HepG2 (cell line): Measurements from ENCODE around the gene NOP9. TPM values are rescaled to one million over a fixed set of nuclear protein-coding genes. Genes with fewer than 3 reads are reported as not detected.
A peak's percentile ranks its signal among the peaks of the same experiment; 100 is the strongest.

ENCODE experiments used
- ADNP ChIP-seq: sonication (generic); formaldehyde crosslinking; IDR thresholded peaks from 2 replicates; pipeline ENCODE4 v1.4.0; 2020; ENCODE audit warnings: missing genetic modification reagents
- ATAD3A ChIP-seq: sonication (generic); formaldehyde crosslinking; IDR thresholded peaks from 2 replicates; pipeline ENCODE4 v1.4.0; 2020; ENCODE audit warnings: missing genetic modification reagents
- ATM ChIP-seq: fragments of 450-650 bp; IDR thresholded peaks from 2 replicates; pipeline ENCODE4 v1.7.1; 2017; ENCODE audit warnings: mild to moderate bottlenecking, borderline replicate concordance
- CCAR2 ChIP-seq: fragments of 200-400 bp; formaldehyde crosslinking; optimal IDR thresholded peaks from 2 replicates; pipeline ENCODE3; 2018; ENCODE audit warnings: low read depth, mild to moderate bottlenecking, low read length, moderate library complexity
- CHD2 ChIP-seq: IDR thresholded peaks from 2 replicates; pipeline ENCODE4 v1.6.1; 2011; ENCODE audit warnings: low read depth, low read length, improper control_type of control experiment
- EEA1 ChIP-seq: sonication (generic); formaldehyde crosslinking; IDR thresholded peaks from 2 replicates; pipeline ENCODE4 v1.5.1; 2020; ENCODE audit warnings: mild to moderate bottlenecking, missing genetic modification reagents, borderline replicate concordance
- FOXC1 ChIP-seq: sonication (generic); formaldehyde crosslinking; IDR thresholded peaks from 2 replicates; pipeline ENCODE4 v1.8.0; 2022; ENCODE audit warnings: mild to moderate bottlenecking, missing genetic modification reagents, borderline replicate concordance
- HDAC2 ChIP-seq: sonication (generic); formaldehyde crosslinking; IDR thresholded peaks from 2 replicates; pipeline ENCODE4 v1.4.0; 2020; ENCODE audit warnings: missing genetic modification reagents
- JDP2 ChIP-seq: sonication (generic); formaldehyde crosslinking; IDR thresholded peaks from 2 replicates; pipeline ENCODE4 v1.8.1; 2022; ENCODE audit warnings: missing genetic modification reagents, borderline replicate concordance
- KAT2B ChIP-seq: fragments of 150-350 bp; IDR thresholded peaks from 2 replicates; pipeline ENCODE4 v1.6.1; 2014; ENCODE audit warnings: low read depth, low read length, borderline replicate concordance
- KLF15 ChIP-seq: sonication (generic); formaldehyde crosslinking; IDR thresholded peaks from 2 replicates; pipeline ENCODE4 v1.8.1; 2023; ENCODE audit warnings: borderline replicate concordance, mild to moderate bottlenecking, inconsistent platforms, missing genetic modification reagents, mixed read lengths
- MAF1 ChIP-seq: sonication (generic); formaldehyde crosslinking; IDR thresholded peaks from 2 replicates; pipeline ENCODE4 v1.5.0; 2020; ENCODE audit warnings: missing genetic modification reagents, borderline replicate concordance
- MZF1 ChIP-seq: sonication (generic); formaldehyde crosslinking; IDR thresholded peaks from 2 replicates; pipeline ENCODE4 v1.8.1; 2023; ENCODE audit warnings: mild to moderate bottlenecking, missing genetic modification reagents, borderline replicate concordance
- NFYB ChIP-seq: sonication (generic); formaldehyde crosslinking; IDR thresholded peaks from 2 replicates; pipeline ENCODE4 v1.4.0; 2020; ENCODE audit warnings: missing genetic modification reagents
- PCBP1 ChIP-seq: fragments of 200-400 bp; formaldehyde crosslinking; IDR thresholded peaks from 2 replicates; pipeline ENCODE4 v1.6.1; 2017; ENCODE audit warnings: mild to moderate bottlenecking, low read depth, low read length, borderline replicate concordance
- PCBP2 ChIP-seq: fragments of 200-400 bp; formaldehyde crosslinking; optimal IDR thresholded peaks from 2 replicates; pipeline ENCODE3; 2018; ENCODE audit warnings: low read length, low read depth; ENCODE audit not compliant: poor library complexity, severe bottlenecking
- PITX1 ChIP-seq: sonication (generic); formaldehyde crosslinking; IDR thresholded peaks from 2 replicates; pipeline ENCODE4 v1.5.1; 2020; ENCODE audit warnings: mild to moderate bottlenecking, missing genetic modification reagents
- REXO4 ChIP-seq: sonication (generic); formaldehyde crosslinking; IDR thresholded peaks from 2 replicates; pipeline ENCODE4 v1.8.0; 2022; ENCODE audit warnings: missing genetic modification reagents, mild to moderate bottlenecking, borderline replicate concordance
- SAP130 ChIP-seq: IDR thresholded peaks from 2 replicates; pipeline ENCODE4 v1.6.1; 2016; ENCODE audit warnings: low read depth
- ZFP36L2 ChIP-seq: sonication (generic); formaldehyde crosslinking; IDR thresholded peaks from 2 replicates; pipeline ENCODE4 v1.4.0; 2020; ENCODE audit warnings: missing genetic modification reagents
- ZNF484 ChIP-seq: sonication (generic); formaldehyde crosslinking; IDR thresholded peaks from 2 replicates; pipeline ENCODE4 v1.5.1; 2020; ENCODE audit warnings: mild to moderate bottlenecking, low read depth, missing genetic modification reagents, borderline replicate concordance
- ZNF510 ChIP-seq: sonication (generic); formaldehyde crosslinking; IDR thresholded peaks from 2 replicates; pipeline ENCODE4 v1.4.0; 2020; ENCODE audit warnings: low read depth, mild to moderate bottlenecking, missing genetic modification reagents
- polyA plus RNA-seq, 8 experiments: library from polyadenylated mRNA; depleted of rRNA in 3 of 8; stranded (reverse) in 7 of 8; unstranded in 1 of 8; fragments of >200 nt; fragmentation: Illumina TruSeq in 4 of 8; extraction: Trizol in 4 of 8; gene quantifications; 2 replicates each; pipeline versions ENCODE4 v1.2.1 to v1.2.3, GENCODE V29; 2011 to 2016; ENCODE audit warnings: low read depth in 4 of 8, missing spikeins in 1 of 8, mixed read lengths in 1 of 8; ENCODE audit not compliant: insufficient read depth in 1 of 8
- total RNA-seq, 5 experiments: library from RNA; depleted of rRNA; stranded (reverse); fragments of >200 nt; fragmentation: Illumina TruSeq; extraction: Trizol; gene quantifications; 2 replicates each; pipeline ENCODE4 v1.2.3, GENCODE V29; 2016; ENCODE audit warnings: low read depth in 1 of 5
- TF ChIP-seq, protein P1 (sequence below): sonication (generic); formaldehyde crosslinking; IDR thresholded peaks from 2 replicates; pipeline ENCODE4 v1.4.0; 2020; ENCODE audit warnings: mild to moderate bottlenecking, missing genetic modification reagents, borderline replicate concordance
- TF ChIP-seq, protein P2 (sequence below): sonication (generic); formaldehyde crosslinking; IDR thresholded peaks from 2 replicates; pipeline ENCODE4 v1.5.0; 2020; ENCODE audit warnings: missing genetic modification reagents
- TF ChIP-seq, protein P3 (sequence below): sonication (generic); formaldehyde crosslinking; IDR thresholded peaks from 2 replicates; pipeline ENCODE4 v1.5.1; 2020; ENCODE audit warnings: missing genetic modification reagents, mild to moderate bottlenecking, borderline replicate concordance
- TF ChIP-seq, protein P4 (sequence below): IDR thresholded peaks from 2 replicates; pipeline ENCODE4 v1.6.1; 2016

NOP9 gene
- total and polyA plus RNA-seq, 2 of the 13 experiments (the other 11 are each of a cell fraction or from before 2014, with no cell fraction given), result 24.5 to 61.6 TPM

DNA sequence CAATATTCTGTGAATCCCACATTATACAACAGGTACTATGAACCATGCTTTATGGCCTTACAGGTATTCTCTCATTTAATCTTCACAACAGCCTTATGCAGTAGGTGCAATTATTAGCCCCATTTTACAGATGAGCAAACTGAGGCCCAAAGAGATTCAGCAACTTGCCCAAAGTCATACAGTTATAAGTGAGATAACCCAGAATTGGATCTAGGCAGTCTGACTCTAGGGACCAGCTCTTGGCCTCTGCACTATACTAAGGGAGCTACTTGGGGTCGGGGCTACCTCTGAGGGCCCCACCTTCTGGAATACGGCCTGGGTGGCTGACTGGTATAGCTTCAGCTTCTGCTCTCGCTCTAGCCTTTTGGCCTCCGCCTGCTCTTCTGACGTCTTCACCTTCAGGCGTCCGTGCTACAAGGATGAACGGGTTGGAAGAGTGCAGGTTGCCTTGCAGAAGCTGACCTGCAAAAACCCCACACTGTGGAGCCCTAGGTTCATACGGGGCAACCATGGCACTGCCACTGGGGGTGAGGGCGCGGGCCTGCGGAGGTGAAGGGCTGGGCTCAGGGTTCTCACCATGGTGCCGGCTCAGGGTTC lies 29.0 kb upstream of the NOP9 start (continued):
- no peak for TF ChIP-seq CHD2
- TF ChIP-seq, protein P1, sequence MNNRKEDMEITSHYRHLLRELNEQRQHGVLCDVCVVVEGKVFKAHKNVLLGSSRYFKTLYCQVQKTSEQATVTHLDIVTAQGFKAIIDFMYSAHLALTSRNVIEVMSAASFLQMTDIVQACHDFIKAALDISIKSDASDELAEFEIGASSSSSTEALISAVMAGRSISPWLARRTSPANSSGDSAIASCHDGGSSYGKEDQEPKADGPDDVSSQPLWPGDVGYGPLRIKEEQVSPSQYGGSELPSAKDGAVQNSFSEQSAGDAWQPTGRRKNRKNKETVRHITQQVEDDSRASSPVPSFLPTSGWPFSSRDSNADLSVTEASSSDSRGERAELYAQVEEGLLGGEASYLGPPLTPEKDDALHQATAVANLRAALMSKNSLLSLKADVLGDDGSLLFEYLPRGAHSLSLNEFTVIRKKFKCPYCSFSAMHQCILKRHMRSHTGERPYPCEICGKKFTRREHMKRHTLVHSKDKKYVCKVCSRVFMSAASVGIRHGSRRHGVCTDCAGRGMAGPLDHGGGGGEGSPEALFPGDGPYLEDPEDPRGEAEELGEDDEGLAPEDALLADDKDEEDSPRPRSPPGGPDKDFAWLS (CRISPR knock-in tag), result no peak
- no peak for TF ChIP-seq PCBP2
- TF ChIP-seq KAT2B, result no peak
- no peak for TF ChIP-seq PITX1
- no peak for TF ChIP-seq REXO4
- no peak for TF ChIP-seq CCAR2
- no peak for TF ChIP-seq JDP2 (CRISPR knock-in tag)
- TF ChIP-seq PCBP1, result no peak; the same call in 1 of the 2 replicates
- TF ChIP-seq ATAD3A, result peak; percentile 39; the same call in 1 of the 2 replicates
- 0 out of 2 replicates have a peak, but pooled peaks have one; percentile 53 for TF ChIP-seq HDAC2 (CRISPR knock-in tag)
- no peak for TF ChIP-seq ATM
- no peak for TF ChIP-seq FOXC1
- TF ChIP-seq MZF1 (CRISPR knock-in tag), result no peak
- TF ChIP-seq ZNF510 (CRISPR knock-in tag), result no peak
- TF ChIP-seq, protein P2, sequence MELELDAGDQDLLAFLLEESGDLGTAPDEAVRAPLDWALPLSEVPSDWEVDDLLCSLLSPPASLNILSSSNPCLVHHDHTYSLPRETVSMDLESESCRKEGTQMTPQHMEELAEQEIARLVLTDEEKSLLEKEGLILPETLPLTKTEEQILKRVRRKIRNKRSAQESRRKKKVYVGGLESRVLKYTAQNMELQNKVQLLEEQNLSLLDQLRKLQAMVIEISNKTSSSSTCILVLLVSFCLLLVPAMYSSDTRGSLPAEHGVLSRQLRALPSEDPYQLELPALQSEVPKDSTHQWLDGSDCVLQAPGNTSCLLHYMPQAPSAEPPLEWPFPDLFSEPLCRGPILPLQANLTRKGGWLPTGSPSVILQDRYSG (CRISPR knock-in tag), result no peak
- TF ChIP-seq, protein P3, sequence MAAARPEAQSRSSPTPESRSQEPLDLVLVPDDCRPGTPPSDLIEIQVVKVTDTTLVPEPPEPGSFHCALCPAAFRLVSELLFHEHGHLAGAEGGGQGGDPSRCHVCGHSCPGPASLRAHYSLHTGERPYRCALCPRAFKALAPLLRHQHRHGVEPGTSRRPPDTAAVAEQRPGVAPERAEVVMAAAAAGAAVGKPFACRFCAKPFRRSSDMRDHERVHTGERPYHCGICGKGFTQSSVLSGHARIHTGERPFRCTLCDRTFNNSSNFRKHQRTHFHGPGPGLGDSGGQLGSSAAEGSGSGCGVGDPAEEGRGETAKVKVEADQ (CRISPR knock-in tag), result peak; percentile 4
- no peak for TF ChIP-seq ZFP36L2 (CRISPR knock-in tag)
- TF ChIP-seq, protein P4, sequence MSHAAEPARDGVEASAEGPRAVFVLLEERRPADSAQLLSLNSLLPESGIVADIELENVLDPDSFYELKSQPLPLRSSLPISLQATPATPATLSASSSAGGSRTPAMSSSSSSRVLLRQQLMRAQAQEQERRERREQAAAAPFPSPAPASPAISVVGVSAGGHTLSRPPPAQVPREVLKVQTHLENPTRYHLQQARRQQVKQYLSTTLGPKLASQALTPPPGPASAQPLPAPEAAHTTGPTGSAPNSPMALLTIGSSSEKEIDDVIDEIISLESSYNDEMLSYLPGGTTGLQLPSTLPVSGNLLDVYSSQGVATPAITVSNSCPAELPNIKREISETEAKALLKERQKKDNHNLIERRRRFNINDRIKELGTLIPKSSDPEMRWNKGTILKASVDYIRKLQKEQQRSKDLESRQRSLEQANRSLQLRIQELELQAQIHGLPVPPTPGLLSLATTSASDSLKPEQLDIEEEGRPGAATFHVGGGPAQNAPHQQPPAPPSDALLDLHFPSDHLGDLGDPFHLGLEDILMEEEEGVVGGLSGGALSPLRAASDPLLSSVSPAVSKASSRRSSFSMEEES, result no peak
- no peak for TF ChIP-seq ZNF484
- TF ChIP-seq MAF1 (CRISPR knock-in tag), result peak; percentile 76; the same call in 1 of the 2 replicates
- TF ChIP-seq EEA1 (CRISPR knock-in tag), result no peak
- TF ChIP-seq KLF15 (CRISPR knock-in tag), result peak; percentile 80; the same call in 1 of the 2 replicates
- no peak for TF ChIP-seq SAP130
- peak; percentile 97 for TF ChIP-seq ADNP
- no peak for TF ChIP-seq NFYB
